ENCODE data around the gene KCNQ1.

- TF ChIP-seq CTCF (IDR thresholded peaks at IDR 0.05), result no peak
- TF ChIP-seq POLR2A (IDR thresholded peaks at IDR 0.05), result no peak
- TF ChIP-seq EP300 (IDR thresholded peaks at IDR 0.05), result no peak
Measured at GRCh38 chr11:2482204-2482603, 37.4 kb downstream of the KCNQ1 start.
